Measurements from ENCODE around the gene PDLIM1. TPM values are rescaled to one million over a fixed set of nuclear protein-coding genes. Genes with fewer than 3 reads are reported as not detected.
A peak's percentile ranks its signal among the peaks of the same experiment; 100 is the strongest.

PDLIM1 gene
- total RNA-seq, 1 experiment from 2014 or later = 183 TPM

GRCh38 chr10:95315509-95315908 is 24.7 kb upstream of the PDLIM1 start:
- CTCF ChIA-PET = no interaction called here
- POLR2A ChIA-PET = no interaction called here
- Histone ChIP-seq H3K36me3 (ENCODE audit: control insufficient read depth, insufficient read depth, low read length) (no peaks in the 10 kb centered on the region), H3K9me3 (ENCODE audit: control insufficient read depth, insufficient read depth, low read depth, low read length) (no peaks in the 10 kb centered on the region), H3K4me1 (ENCODE audit: control insufficient read depth, insufficient read depth, low read length) (peaks cover 3% of the 10 kb centered on the region), H3K27me3 (ENCODE audit: control insufficient read depth, insufficient read depth, low read length) (no peaks in the 10 kb centered on the region), H3K4me3 (ENCODE audit: low read depth in 2 of 2, low read length in 2 of 2) (no peak overlapping the region), H3K27ac (ENCODE audit: low read length) (no peak overlapping the region)
- in situ Hi-C loops (cut with HindIII; ENCODE audit: low pct_unique_long_range_greater_than_20kb, low sequenced_read_pairs) (no loop called here), intact Hi-C loops (cut with micrococcal nuclease; ENCODE audit: unreplicated experiment) (no loop called here)
- DNase-seq (ENCODE audit: low read depth, low spot score) (no peak), ATAC-seq (no peak)
- BruUV-seq (replicated peaks) = no TSS peak
- TF ChIP-seq POLR2AphosphoS5 (IDR thresholded peaks at IDR 0.05; ENCODE audit: low read depth, low read length) = no peak
- TF ChIP-seq CTCF (IDR thresholded peaks at IDR 0.05) = no peak
- no peak for TF ChIP-seq REST (IDR thresholded peaks at IDR 0.05; ENCODE audit: insufficient read depth in 1 of 2, low read depth in 2 of 2, low read length in 1 of 2)
- no peak for TF ChIP-seq SIN3A (IDR thresholded peaks at IDR 0.05; ENCODE audit: borderline replicate concordance, insufficient read depth, low read depth, low read length)
- TF ChIP-seq TCF7L2 (IDR thresholded peaks at IDR 0.05; ENCODE audit: low read depth, low read length) = no peak

- in situ Hi-C loops (cut with HindIII; ENCODE audit: low pct_unique_long_range_greater_than_20kb, low sequenced_read_pairs) = no loop called here
These were observed 23.6 kb upstream of the PDLIM1 start for GRCh38 chr10:95314192-95314918.

More at GRCh38 chr10:95314192-95314918, 23.6 kb upstream of the PDLIM1 start:
- no peak for DNase-seq (ENCODE audit: low read depth, low spot score)
- intact Hi-C loops (cut with micrococcal nuclease; ENCODE audit: unreplicated experiment) = no loop called here
- H3K36me3 ChIP-seq (ENCODE audit: control insufficient read depth, insufficient read depth, low read length) = no peaks in the 10 kb centered on the region
- no peak overlapping the region for H3K4me3 ChIP-seq (ENCODE audit: low read depth in 2 of 2, low read length in 2 of 2)
- TSS peak; percentile 56 for BruUV-seq (replicated peaks)
- H3K27me3 ChIP-seq (ENCODE audit: control insufficient read depth, insufficient read depth, low read length) = no peaks in the 10 kb centered on the region
- no peak for TF ChIP-seq TCF7L2 (IDR thresholded peaks at IDR 0.05; ENCODE audit: low read depth, low read length)
- no peak for TF ChIP-seq POLR2AphosphoS5 (IDR thresholded peaks at IDR 0.05; ENCODE audit: low read depth, low read length)
- no peak for TF ChIP-seq REST (IDR thresholded peaks at IDR 0.05; ENCODE audit: insufficient read depth in 1 of 2, low read depth in 2 of 2, low read length in 1 of 2)
- no peak for TF ChIP-seq CTCF (IDR thresholded peaks at IDR 0.05)
- no peak overlapping the region for H3K27ac ChIP-seq (ENCODE audit: low read length)
- H3K4me1 ChIP-seq (ENCODE audit: control insufficient read depth, insufficient read depth, low read length) = peaks cover 14% of the 10 kb centered on the region
- POLR2A ChIA-PET = no interaction called here
- H3K9me3 ChIP-seq (ENCODE audit: control insufficient read depth, insufficient read depth, low read depth, low read length) = no peaks in the 10 kb centered on the region
- CTCF ChIA-PET = no interaction called here
- ATAC-seq = peak; percentile 11

Data from Panc1 (cell line).